ENCODE data around the gene CCDC106. TPM values are rescaled to one million over a fixed set of nuclear protein-coding genes. Genes with fewer than 3 reads are reported as not detected.

CCDC106 gene
- total RNA-seq, result 9.4 TPM

GRCh38 chr19:55647732-55648584 is at the start of gene CCDC106:
TSS of gene CCDC106 (plus strand) at chr19:55648212. CDS start at chr19:55649047, 835 bp downstream.
- no peak for FAIRE-seq
- peak; percentile 78 to 82 for DNase-seq (ENCODE audit: low spot score in 2 of 2)

DNA sequence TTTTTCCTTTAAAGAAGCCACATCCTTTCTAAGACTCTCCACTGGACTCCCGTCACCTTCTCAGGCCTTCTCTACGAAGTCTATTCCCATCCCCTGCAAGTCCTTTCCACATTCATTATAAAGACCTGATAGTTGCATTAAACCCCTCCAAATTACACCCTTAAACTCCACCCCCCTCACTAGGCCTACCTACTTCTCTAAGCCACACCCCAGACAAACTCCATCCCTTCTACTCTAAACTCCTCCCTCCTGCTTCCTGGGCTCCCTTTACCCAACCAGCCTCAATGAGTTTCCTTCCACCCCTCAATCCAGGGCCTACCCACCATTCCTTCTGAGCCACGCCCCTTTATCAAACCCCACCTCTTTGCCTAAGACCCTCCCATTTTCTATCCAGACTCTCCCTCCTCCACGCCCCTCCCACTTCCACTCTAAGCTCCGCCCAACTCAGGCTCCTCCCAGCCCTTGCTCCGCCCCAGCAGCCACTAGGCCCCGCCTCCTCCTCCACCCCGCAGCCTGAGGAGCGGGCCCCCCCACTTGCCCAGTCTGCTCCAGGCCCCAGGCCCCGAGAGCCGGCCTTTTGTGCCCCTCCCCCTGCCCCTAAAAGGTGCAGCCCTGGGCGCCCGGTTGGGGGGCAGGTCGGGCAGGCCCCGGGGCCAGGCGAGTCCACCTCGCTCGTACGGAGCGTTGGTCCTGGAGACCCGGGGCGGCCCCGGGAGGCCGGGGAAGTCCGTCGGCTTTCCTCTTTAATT is 49.1 kb upstream of the CCDC106 start:
- no peak for FAIRE-seq
- peak; percentile 85 to 90 for DNase-seq (ENCODE audit: low spot score in 2 of 2)

- FAIRE-seq, result no peak
- peak; percentile 90 to 95 for DNase-seq (ENCODE audit: low spot score in 2 of 2)
These were observed 48.6 kb upstream of the CCDC106 start, which contains the start of gene FIZ1 for GRCh38 chr19:55599468-55599841. TSS of gene FIZ1 (minus strand) at chr19:55599517. CDS start at chr19:55597865, 1,652 bp downstream.

- DNase-seq (ENCODE audit: low spot score in 2 of 2) (peak; percentile 93 to 97), FAIRE-seq (no peak)
These were observed 48.0 kb upstream of the CCDC106 start, which contains the start of gene ZNF524 for GRCh38 chr19:55599842-55600661. TSS of gene ZNF524 (plus strand) at chr19:55600288. CDS start at chr19:55602113, 1,825 bp downstream.

DNA sequence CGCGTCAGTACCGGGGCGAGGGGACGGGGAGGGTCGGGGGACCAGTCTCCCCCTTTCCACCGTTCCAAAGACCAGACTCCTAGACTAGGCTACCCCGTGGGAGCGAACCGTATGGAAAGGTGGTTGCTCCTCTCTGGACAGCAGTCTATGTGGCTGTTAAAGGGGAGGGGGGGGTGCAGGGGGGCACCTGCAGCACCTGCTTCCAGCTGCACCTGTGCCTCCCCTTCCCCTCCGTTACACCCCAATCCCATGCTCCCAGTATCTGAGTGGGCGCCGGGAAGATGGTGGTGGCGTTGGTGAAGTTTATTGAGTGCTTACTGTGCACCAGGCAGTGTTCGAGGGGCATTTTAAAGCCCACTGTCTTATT is 47.4 kb upstream of the CCDC106 start:
- DNase-seq (ENCODE audit: low spot score in 2 of 2) (no peak), FAIRE-seq (no peak)

- FAIRE-seq (no peak), DNase-seq (ENCODE audit: low spot score in 2 of 2) (no peak)
These were observed 46.9 kb upstream of the CCDC106 start for GRCh38 chr19:55601084-55601483.

- FAIRE-seq (no peak), DNase-seq (ENCODE audit: low spot score in 2 of 2) (no peak)
These were observed 45.7 kb upstream of the CCDC106 start for GRCh38 chr19:55602104-55603001.

GRCh38 chr19:55603115-55603514 is 44.9 kb upstream of the CCDC106 start:
- DNase-seq (ENCODE audit: low spot score in 2 of 2) (no peak), FAIRE-seq (no peak)

DNA sequence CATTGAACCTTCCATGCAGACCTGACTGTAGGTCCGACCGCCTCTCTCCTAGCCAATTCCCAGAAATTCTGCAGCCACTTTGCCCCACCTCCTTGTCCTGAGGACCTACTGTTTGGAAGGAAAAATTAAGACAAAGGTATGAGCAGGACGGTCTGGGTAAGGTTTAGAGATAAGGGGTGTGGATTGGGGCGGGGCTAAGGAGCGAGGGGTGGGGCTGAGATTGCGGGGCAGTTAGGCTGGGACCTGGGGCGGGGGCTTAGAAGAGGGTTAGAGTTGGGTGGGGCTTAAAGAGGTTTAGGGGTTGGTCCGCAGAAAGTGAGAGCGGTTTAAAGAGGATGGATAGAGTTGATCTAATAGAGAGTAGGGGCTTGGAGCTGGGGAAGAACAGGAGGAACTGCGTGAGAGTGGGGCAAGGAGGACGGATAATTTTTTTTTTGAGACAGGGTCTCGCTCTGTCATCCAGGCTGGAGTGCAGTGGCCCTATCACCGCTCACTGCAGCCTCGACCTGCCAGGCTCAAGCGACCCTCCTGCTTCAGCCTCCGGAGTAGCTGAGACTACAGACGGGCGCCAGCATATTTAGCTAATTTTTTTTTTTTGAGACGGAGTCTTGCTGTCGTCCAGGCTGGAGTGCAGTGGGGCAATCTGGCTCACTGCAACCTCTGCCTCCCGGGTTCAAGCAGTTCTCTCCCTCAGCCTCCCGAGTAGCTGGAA is 44.3 kb upstream of the CCDC106 start:
- DNase-seq (ENCODE audit: low spot score in 2 of 2), result no peak

GRCh38 chr19:55605207-55605636 is 42.8 kb upstream of the CCDC106 start:
- no peak for FAIRE-seq
- peak; percentile 95 for DNase-seq (ENCODE audit: low spot score in 2 of 2)

More for the DNA sequence above, 44.3 kb upstream of the CCDC106 start:
- no peak for FAIRE-seq

GRCh38 chr19:55605637-55606470 is 42.2 kb upstream of the CCDC106 start, which contains the start of gene ZNF865:
TSS of gene ZNF865 (plus strand) at chr19:55605647. CDS start at chr19:55613619, 7,972 bp downstream.
- DNase-seq (ENCODE audit: low spot score in 2 of 2) (peak; percentile 70 to 72), FAIRE-seq (no peak)

DNA sequence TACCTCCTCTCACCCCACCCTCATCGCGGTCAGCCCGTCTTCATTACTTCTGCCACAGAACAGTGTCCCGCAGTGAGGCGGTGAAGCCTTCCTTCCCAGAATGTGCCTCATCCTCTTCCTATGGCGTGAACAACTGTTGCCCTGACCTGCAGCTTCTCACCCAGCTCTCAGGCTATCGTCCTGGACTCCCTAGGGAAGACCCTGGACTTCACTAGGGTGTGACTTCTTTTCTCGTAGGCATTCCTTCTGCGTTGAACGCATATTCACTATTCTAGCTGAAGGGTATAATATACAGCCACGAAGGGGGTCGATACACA is 41.6 kb upstream of the CCDC106 start:
- DNase-seq (ENCODE audit: low spot score in 2 of 2) (no peak), FAIRE-seq (no peak)

DNA sequence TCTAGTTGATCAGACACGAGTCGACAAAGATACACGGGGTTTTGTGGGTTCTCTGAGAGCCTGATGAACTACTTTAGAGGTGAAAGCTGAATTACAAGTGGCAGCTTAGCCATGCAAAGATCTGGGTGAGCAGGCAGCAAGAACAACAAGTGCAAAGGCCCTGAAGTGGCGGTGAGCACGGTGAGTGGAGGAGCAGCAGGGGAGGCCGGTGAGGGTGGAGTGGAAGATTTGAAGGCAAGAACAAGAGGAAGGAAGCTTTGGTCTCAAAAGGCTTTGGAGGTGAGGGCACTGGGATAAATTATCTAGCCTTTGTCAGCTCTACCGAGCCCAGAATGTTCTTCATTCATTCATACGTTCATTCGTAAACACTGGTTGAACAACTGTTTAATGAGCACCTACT is 41.2 kb upstream of the CCDC106 start:
- FAIRE-seq, result no peak
- DNase-seq (ENCODE audit: low spot score in 2 of 2), result no peak

GRCh38 chr19:55609326-55609725 is 38.7 kb upstream of the CCDC106 start:
- DNase-seq (ENCODE audit: low spot score in 2 of 2) (no peak), FAIRE-seq (no peak)

DNA sequence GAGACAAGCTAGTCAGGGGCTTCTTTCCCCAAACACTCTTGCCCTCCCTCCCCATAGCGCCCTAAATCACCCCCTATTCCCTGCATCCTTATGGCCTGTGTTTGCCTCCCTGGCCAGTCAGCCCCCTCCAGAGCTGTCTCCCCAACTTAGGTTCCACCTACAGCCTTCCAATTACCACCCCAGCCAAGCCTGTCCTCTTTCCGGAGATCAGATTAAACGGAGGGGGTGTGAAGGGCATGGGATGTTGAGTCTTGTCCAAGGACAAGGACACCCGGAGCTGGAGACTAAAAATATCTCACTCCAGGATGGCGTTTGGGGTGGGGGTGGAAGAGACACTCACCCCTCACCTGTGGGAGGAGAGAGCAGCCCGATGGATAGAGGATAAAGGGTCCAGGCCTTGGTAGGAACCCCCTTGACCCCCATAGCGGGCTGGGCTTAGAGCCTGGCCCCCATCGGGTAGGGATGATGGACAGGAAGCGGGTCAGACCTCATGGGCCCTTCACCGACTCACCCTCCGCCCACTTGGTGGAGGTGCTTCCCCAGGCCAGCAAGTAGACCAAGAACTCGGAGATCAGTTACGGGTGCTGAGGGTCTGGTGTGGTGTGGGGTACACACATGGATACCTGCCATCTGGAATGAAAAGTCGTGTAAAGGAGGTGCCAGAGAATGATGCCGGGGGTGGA is 36.6 kb upstream of the CCDC106 start:
- DNase-seq (ENCODE audit: low spot score in 2 of 2) (no peak), FAIRE-seq (no peak)

- FAIRE-seq (no peak), DNase-seq (ENCODE audit: low spot score in 2 of 2) (no peak)
These were observed 35.9 kb upstream of the CCDC106 start for GRCh38 chr19:55611983-55612645.

DNA sequence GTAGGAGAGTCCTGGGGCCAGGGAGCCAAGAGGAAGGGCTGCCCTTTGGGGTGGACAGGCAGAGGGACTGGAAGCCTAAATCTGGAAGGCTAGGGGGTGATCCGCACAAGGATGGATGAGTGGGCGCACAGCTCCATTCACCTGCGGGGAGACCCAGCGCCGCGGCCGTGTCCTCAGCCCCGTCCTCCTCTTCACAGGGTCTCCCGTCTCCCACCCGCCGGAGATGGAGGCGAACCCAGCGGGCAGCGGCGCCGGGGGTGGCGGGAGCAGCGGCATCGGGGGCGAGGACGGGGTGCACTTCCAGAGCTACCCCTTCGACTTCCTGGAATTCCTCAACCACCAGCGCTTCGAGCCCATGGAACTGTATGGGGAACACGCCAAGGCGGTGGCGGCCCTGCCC is 34.6 kb upstream of the CCDC106 start:
- FAIRE-seq, result no peak
- DNase-seq (ENCODE audit: low spot score in 2 of 2), result no peak
